ENCODE results near the gene ADNP. TPM values are rescaled to one million over a fixed set of nuclear protein-coding genes. Genes with fewer than 3 reads are reported as not detected.

ADNP gene
- total RNA-seq, 1 donor from 2014 or later: 92.7 TPM

DNA sequence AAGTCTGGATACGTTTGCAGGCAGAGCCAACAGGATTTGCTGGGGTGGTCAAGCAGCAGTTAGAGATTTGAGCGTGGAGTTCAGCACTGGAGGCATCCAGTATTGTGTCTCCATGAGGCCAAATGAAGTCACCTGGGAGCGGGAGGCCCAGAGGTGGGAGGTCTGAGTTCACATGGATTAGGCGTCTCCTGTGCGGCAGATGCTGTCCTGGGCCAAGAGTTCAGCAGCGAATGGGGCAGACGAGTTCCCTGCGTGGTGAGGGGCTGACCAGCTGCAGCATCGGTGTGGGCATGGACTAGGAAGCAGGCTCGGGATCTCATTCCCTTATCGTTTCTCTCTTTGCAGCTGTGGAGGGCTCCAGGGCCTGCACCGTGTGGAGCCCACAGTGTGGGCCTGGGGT is 70.2 kb downstream of the ADNP start:
- no peak for DNase-seq (ENCODE audit: low spot score)
- Mint-ChIP-seq H3K27ac (ENCODE audit: unreplicated experiment) (no peak overlapping the region), H3K4me1 (ENCODE audit: unreplicated experiment) (no peaks in the 10 kb centered on the region), H3K27me3 (ENCODE audit: unreplicated experiment) (no peaks in the 10 kb centered on the region), H3K4me3 (ENCODE audit: unreplicated experiment) (no peak overlapping the region), H3K9me3 (ENCODE audit: unreplicated experiment) (no peaks in the 10 kb centered on the region), H3K36me3 (ENCODE audit: low read depth, unreplicated experiment) (no peaks in the 10 kb centered on the region)
- no peak for TF ChIP-seq CTCF (IDR thresholded peaks at IDR 0.05; ENCODE audit: unreplicated experiment)

DNA sequence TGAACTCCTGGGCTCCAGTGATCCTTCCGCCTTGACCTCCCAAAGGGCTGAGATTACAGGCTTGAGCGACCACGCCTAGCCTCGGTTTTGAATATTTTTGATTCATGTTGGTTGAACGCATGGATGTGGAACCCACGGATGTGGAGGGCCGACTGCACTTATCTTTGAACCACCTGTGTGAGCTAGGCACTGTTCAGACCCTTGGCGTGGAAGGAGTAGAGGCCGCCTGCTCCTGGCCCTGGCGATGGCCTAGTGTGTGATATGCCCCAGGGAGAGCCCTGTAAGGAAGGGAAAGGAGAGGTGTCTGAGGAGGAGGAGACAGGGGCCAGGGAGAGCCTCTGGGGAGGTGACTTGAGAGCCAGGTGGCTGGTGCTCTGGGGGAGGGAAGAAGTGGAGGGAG is 72.1 kb downstream of the ADNP start:
- no peak overlapping the region for H3K27ac Mint-ChIP-seq (ENCODE audit: unreplicated experiment)
- H3K27me3 Mint-ChIP-seq (ENCODE audit: unreplicated experiment): no peaks in the 10 kb centered on the region
- H3K9me3 Mint-ChIP-seq (ENCODE audit: unreplicated experiment): no peaks in the 10 kb centered on the region
- H3K4me1 Mint-ChIP-seq (ENCODE audit: unreplicated experiment): no peaks in the 10 kb centered on the region
- no peaks in the 10 kb centered on the region for H3K36me3 Mint-ChIP-seq (ENCODE audit: low read depth, unreplicated experiment)
- no peak for TF ChIP-seq CTCF (IDR thresholded peaks at IDR 0.05; ENCODE audit: unreplicated experiment)
- H3K4me3 Mint-ChIP-seq (ENCODE audit: unreplicated experiment): no peak overlapping the region
- DNase-seq (ENCODE audit: low spot score): no peak

DNA sequence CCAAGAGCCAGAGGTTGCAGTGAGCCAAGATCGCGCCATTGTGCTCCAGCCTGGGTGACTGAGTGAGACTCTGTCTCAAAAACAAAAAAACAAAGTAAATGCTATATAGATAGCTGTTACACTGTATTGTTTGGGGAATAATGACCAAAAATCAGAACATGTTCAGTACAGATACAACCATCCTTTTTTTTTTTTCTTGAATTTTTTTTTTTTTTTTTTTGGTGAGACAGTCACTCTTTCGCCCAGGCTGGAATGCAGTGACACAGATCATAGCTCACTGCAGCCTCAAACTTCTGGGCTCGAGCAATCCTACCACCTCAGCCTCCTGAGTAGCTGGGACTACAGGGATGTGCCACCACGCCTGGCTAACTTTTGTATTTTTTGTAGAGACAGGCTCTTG is 72.7 kb downstream of the ADNP start:
- Mint-ChIP-seq H3K36me3 (ENCODE audit: low read depth, unreplicated experiment) (no peaks in the 10 kb centered on the region), H3K4me1 (ENCODE audit: unreplicated experiment) (no peaks in the 10 kb centered on the region), H3K9me3 (ENCODE audit: unreplicated experiment) (no peaks in the 10 kb centered on the region), H3K27me3 (ENCODE audit: unreplicated experiment) (no peaks in the 10 kb centered on the region), H3K27ac (ENCODE audit: unreplicated experiment) (no peak overlapping the region), H3K4me3 (ENCODE audit: unreplicated experiment) (no peak overlapping the region)
- TF ChIP-seq CTCF (IDR thresholded peaks at IDR 0.05; ENCODE audit: unreplicated experiment): no peak
- DNase-seq (ENCODE audit: low spot score): no peak

DNA sequence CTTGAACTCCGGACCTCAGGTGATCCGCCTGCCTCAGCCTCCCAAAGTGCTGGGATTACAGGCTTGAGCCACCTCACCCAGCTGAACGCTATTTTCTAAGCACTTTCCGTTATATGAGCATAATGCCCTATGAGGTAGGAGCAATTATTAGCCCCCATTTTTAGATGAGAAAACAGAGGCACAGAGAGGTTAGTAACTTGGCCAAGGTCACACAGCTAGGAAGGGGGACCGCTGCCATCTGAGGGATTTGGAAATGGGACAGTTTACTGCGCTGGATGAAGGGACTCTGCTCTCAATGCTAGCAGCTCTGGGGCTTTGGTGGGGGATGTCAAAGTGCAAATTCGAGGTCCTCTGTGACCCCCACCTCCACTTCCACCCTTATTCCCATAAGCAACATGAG is 73.9 kb downstream of the ADNP start:
- Mint-ChIP-seq H3K27me3 (ENCODE audit: unreplicated experiment) (no peaks in the 10 kb centered on the region), H3K36me3 (ENCODE audit: low read depth, unreplicated experiment) (no peaks in the 10 kb centered on the region), H3K4me1 (ENCODE audit: unreplicated experiment) (no peaks in the 10 kb centered on the region), H3K4me3 (ENCODE audit: unreplicated experiment) (no peak overlapping the region), H3K27ac (ENCODE audit: unreplicated experiment) (no peak overlapping the region), H3K9me3 (ENCODE audit: unreplicated experiment) (no peaks in the 10 kb centered on the region)
- TF ChIP-seq CTCF (IDR thresholded peaks at IDR 0.05; ENCODE audit: unreplicated experiment): no peak
- no peak for DNase-seq (ENCODE audit: low spot score)

GRCh38 chr20:50856475-50857041 is 74.7 kb downstream of the ADNP start:
- H3K4me3 Mint-ChIP-seq (ENCODE audit: unreplicated experiment): no peak overlapping the region
- no peaks in the 10 kb centered on the region for H3K27me3 Mint-ChIP-seq (ENCODE audit: unreplicated experiment)
- no peak for DNase-seq (ENCODE audit: low spot score)
- no peak for TF ChIP-seq CTCF (IDR thresholded peaks at IDR 0.05; ENCODE audit: unreplicated experiment)
- no peaks in the 10 kb centered on the region for H3K36me3 Mint-ChIP-seq (ENCODE audit: low read depth, unreplicated experiment)
- H3K9me3 Mint-ChIP-seq (ENCODE audit: unreplicated experiment): no peaks in the 10 kb centered on the region
- no peaks in the 10 kb centered on the region for H3K4me1 Mint-ChIP-seq (ENCODE audit: unreplicated experiment)
- H3K27ac Mint-ChIP-seq (ENCODE audit: unreplicated experiment): no peak overlapping the region
